ENCODE measurements around the gene ADAM8. TPM values are rescaled to one million over a fixed set of nuclear protein-coding genes. Genes with fewer than 3 reads are reported as not detected.

Gene ADAM8
- total and polyA plus RNA-seq, 9 donors: 0.48 to 5.9 (median 3.4) TPM

- WGBS, 3 donors: 40 to 68% (median 42%) methylated on average over 9 to 12 of the region's 12 CpGs
- Histone ChIP-seq H3K4me3 (no peak overlapping the region), H3K36me3 (no peaks in the 10 kb centered on the region), H3K4me1 (ENCODE audit: insufficient read depth) (peaks cover 55% of the 10 kb centered on the region), H3K27me3 (no peaks in the 10 kb centered on the region), H3K9me3 (no peaks in the 10 kb centered on the region), H3K27ac (peak overlapping the region in 1 of 2 donors; percentile 97)
- intact Hi-C loops (cut with DNase I): no loop called here
- DNase-seq: no peak
- no peak for TF ChIP-seq CTCF (IDR thresholded peaks at IDR 0.05)
- no peak for TF ChIP-seq EP300 (IDR thresholded peaks at IDR 0.05)
Measured at GRCh38 chr10:133252223-133252552, 24.5 kb downstream of the ADAM8 start.

GRCh38 chr10:133251388-133252222 lies 25.1 kb downstream of the ADAM8 start:
- H3K4me3 ChIP-seq: no peak overlapping the region
- intact Hi-C loops (cut with DNase I): no loop called here

GRCh38 chr10:133249975-133250754 lies 26.5 kb downstream of the ADAM8 start:
- no peaks in the 10 kb centered on the region for H3K27me3 ChIP-seq
- no peak overlapping the region for H3K4me3 ChIP-seq
- TF ChIP-seq EP300 (IDR thresholded peaks at IDR 0.05): no peak
- no peak for TF ChIP-seq CTCF (IDR thresholded peaks at IDR 0.05)
- no peak for TF ChIP-seq POLR2A (IDR thresholded peaks at IDR 0.05)
- H3K27ac ChIP-seq: peak overlapping the region; percentile 86 to 97
- H3K36me3 ChIP-seq: no peaks in the 10 kb centered on the region
- intact Hi-C loops (cut with DNase I): no loop called here
- WGBS, 3 donors: 19 to 29% (median 23%) methylated on average over 11 of the region's 11 CpGs
- no peaks in the 10 kb centered on the region for H3K9me3 ChIP-seq
- H3K4me1 ChIP-seq (ENCODE audit: insufficient read depth): peaks cover 54% of the 10 kb centered on the region
- DNase-seq: peak; percentile 82 to 90 (median 90)

More at GRCh38 chr10:133251388-133252222, 25.1 kb downstream of the ADAM8 start:
- Histone ChIP-seq H3K4me1 (ENCODE audit: insufficient read depth) (peaks cover 55% of the 10 kb centered on the region), H3K9me3 (no peaks in the 10 kb centered on the region), H3K36me3 (no peaks in the 10 kb centered on the region), H3K27me3 (no peaks in the 10 kb centered on the region), H3K27ac (peak overlapping the region; percentile 86 to 97)
- no peak for TF ChIP-seq POLR2A (IDR thresholded peaks at IDR 0.05)
- TF ChIP-seq EP300 (IDR thresholded peaks at IDR 0.05): no peak
- TF ChIP-seq CTCF (IDR thresholded peaks at IDR 0.05): no peak
- peak; percentile 74 to 88 (median 83) for DNase-seq
- 27 to 42% (median 32%) methylated on average over 22 to 28 of the region's 28 CpGs for WGBS, 3 donors

- DNase-seq: peak in 2 of 5 donors; percentile 61 to 70
- Histone ChIP-seq H3K4me3 (no peak overlapping the region), H3K9me3 (no peaks in the 10 kb centered on the region), H3K27me3 (no peaks in the 10 kb centered on the region), H3K4me1 (ENCODE audit: insufficient read depth) (peaks cover 46% of the 10 kb centered on the region), H3K36me3 (no peaks in the 10 kb centered on the region), H3K27ac (peak overlapping the region; percentile 97 to 98)
- TF ChIP-seq EP300 (IDR thresholded peaks at IDR 0.05) (no peak), CTCF (IDR thresholded peaks at IDR 0.05) (no peak), POLR2A (IDR thresholded peaks at IDR 0.05) (no peak)
- WGBS, 3 donors: 69 to 78% (median 75%) methylated on average over 20 to 21 of the region's 21 CpGs
- intact Hi-C loops (cut with DNase I): no loop called here
Measured at GRCh38 chr10:133249094-133249780, 27.4 kb downstream of the ADAM8 start.
